Endodermal cell (in vitro differentiated cells): Measurements from ENCODE around the gene FAM3D. TPM values are rescaled to one million over a fixed set of nuclear protein-coding genes. Genes with fewer than 3 reads are reported as not detected.

Experiments used
- DNase-seq: peaks from one replicate; pipeline ENCODE4 v3.0.0-alpha.2; 2017
- H3K27ac ChIP-seq: 2 replicates; pipeline ENCODE4 v1.5.1; 2013; ENCODE audit warnings: mild to moderate bottlenecking, low read depth, low read length, moderate library complexity
- H3K27me3 ChIP-seq: 2 replicates; pipeline ENCODE4 v1.6.1; 2013; ENCODE audit warnings: mild to moderate bottlenecking, low read length, moderate library complexity; ENCODE audit not compliant: insufficient read depth, control insufficient read depth, poor library complexity, severe bottlenecking
- H3K36me3 ChIP-seq: 2 replicates; pipeline ENCODE4 v1.7.0; 2013; ENCODE audit warnings: mild to moderate bottlenecking, low read length, moderate library complexity; ENCODE audit not compliant: control insufficient read depth, insufficient read depth
- H3K4me1 ChIP-seq: one replicate; pipeline ENCODE4 v1.7.0; 2013; ENCODE audit warnings: low read length; ENCODE audit not compliant: control insufficient read depth, insufficient read depth
- H3K4me3 ChIP-seq: 2 replicates; pipeline ENCODE4 v1.5.1; 2013; ENCODE audit warnings: mild to moderate bottlenecking, low read length, moderate library complexity
- H3K9ac ChIP-seq: 2 replicates; pipeline ENCODE4 v1.6.1; 2013; ENCODE audit warnings: mild to moderate bottlenecking, low read length, moderate library complexity; ENCODE audit not compliant: poor library complexity, severe bottlenecking; ENCODE audit errors: extremely low read depth
- H3K9me3 ChIP-seq: 2 replicates; pipeline ENCODE4 v1.6.1; 2013; ENCODE audit warnings: mild to moderate bottlenecking, low read length, moderate library complexity; ENCODE audit not compliant: control insufficient read depth
- H3K27ac Mint-ChIP-seq: 2 replicates; pipeline ENCODE4 v1.8.0; 2020; ENCODE audit warnings: mixed read lengths
- H3K27me3 Mint-ChIP-seq: 2 replicates; pipeline ENCODE4 v1.8.0; 2021; ENCODE audit warnings: mild to moderate bottlenecking, mixed read lengths; ENCODE audit not compliant: insufficient read depth
- H3K36me3 Mint-ChIP-seq: 2 replicates; pipeline ENCODE4 v1.8.0; 2020; ENCODE audit warnings: low read depth, mixed read lengths
- H3K4me1 Mint-ChIP-seq: 2 replicates; pipeline ENCODE4 v1.8.0; 2020; ENCODE audit warnings: mixed read lengths
- H3K4me3 Mint-ChIP-seq: 2 replicates; pipeline ENCODE4 v1.8.0; 2020; ENCODE audit warnings: mild to moderate bottlenecking, moderate library complexity, mixed read lengths
- H3K9me3 Mint-ChIP-seq: 2 replicates; pipeline ENCODE4 v1.8.0; 2020; ENCODE audit warnings: mild to moderate bottlenecking, mixed read lengths
- WGBS, 2 experiments: methylation state at CpG; one replicate each; pipeline versions ENCODE4 v1.1.5 to v1.1.7; 2013; ENCODE audit warnings: missing lambda C conversion rate in 2 of 2, mixed read lengths in 1 of 2; ENCODE audit not compliant: insufficient coverage in 1 of 2, insufficient read length in 1 of 2; 5-methylcytosine and 5-hydroxymethylcytosine counted together
- total RNA-seq, 2 donors: library from RNA; stranded (reverse); fragmentation: NEBNext Ultra II Directional in 1 of 2; extraction: Animal tissue kit (Norgen Biotek cat#: 25700) in 1 of 2; gene quantifications; 2 replicates in 1 of 2; 3 replicates in 1 of 2; pipeline ENCODE4 v1.2.1, GENCODE V29; 2021
- TF ChIP-seq, protein P1 (sequence below): fragments of 200-600 bp; sonication (generic); conservative IDR thresholded peaks from 2 replicates; pipeline ENCODE4 v1.5.0; 2021; ENCODE audit warnings: antibody characterized with exemption, mild to moderate bottlenecking

Gene FAM3D
- total RNA-seq, 2 donors from 2014 or later, result not detected

DNA sequence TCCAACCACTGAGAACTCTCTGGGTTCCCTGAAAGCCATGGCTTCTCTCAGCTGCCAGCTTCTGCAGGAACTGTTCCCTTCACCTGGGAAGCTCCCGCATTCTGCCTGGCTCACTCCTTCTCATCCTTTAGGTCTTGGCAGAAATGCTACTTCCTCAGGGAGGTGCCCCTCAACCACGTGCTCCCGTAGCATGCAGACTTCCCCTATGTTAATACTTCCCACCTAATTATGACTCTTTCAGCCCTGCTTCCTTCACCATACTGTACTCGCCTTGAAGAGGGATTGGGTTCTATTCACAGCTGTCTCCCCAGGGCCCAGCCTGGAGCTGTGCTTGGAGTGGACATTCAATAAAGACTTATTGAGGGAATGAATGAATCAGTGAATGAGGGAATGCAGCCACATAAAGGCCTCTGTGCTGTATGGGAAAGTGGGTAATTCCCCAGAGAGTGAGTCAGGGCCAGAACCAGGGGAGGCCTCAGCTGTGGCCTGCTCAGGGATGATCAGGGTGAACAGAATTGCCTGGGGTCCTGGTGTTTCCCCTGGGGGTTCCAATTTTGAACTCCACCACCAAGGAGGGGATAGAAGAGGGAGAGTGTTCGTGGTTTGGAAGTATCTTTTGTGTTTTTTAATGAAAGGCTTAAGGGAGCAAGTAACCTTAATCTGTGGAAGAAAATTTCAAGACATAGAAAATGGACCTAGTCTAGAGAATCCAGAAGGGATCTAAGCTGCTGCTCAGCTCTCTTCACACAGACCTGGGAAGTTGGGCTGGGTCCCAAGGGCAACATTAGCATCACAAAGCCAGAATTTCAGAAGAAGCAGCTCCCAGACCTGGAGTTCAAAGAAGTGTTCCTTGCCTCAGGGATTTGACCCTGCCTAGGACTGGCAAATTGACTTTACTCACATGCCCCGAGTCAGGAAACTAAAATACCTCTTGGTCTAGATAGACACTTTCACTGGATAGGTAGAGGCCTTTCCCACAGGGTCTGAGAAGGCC, 74.8 kb downstream of the FAM3D start:
- H3K27ac ChIP-seq, result no peak overlapping the region
- H3K27me3 Mint-ChIP-seq, result peaks cover 26% of the 10 kb centered on the region
- no peaks in the 10 kb centered on the region for H3K9me3 Mint-ChIP-seq
- H3K9me3 ChIP-seq, result no peaks in the 10 kb centered on the region
- H3K4me3 ChIP-seq, result no peak overlapping the region
- no peaks in the 10 kb centered on the region for H3K36me3 Mint-ChIP-seq
- no peak overlapping the region for H3K4me3 Mint-ChIP-seq
- WGBS, 2 experiments, result 80 to 82% methylated on average over 5 to 6 of the region's 6 CpGs
- TF ChIP-seq, protein P1, sequence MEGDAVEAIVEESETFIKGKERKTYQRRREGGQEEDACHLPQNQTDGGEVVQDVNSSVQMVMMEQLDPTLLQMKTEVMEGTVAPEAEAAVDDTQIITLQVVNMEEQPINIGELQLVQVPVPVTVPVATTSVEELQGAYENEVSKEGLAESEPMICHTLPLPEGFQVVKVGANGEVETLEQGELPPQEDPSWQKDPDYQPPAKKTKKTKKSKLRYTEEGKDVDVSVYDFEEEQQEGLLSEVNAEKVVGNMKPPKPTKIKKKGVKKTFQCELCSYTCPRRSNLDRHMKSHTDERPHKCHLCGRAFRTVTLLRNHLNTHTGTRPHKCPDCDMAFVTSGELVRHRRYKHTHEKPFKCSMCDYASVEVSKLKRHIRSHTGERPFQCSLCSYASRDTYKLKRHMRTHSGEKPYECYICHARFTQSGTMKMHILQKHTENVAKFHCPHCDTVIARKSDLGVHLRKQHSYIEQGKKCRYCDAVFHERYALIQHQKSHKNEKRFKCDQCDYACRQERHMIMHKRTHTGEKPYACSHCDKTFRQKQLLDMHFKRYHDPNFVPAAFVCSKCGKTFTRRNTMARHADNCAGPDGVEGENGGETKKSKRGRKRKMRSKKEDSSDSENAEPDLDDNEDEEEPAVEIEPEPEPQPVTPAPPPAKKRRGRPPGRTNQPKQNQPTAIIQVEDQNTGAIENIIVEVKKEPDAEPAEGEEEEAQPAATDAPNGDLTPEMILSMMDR, result no peak
- no peaks in the 10 kb centered on the region for H3K4me1 ChIP-seq
- no peak overlapping the region for H3K27ac Mint-ChIP-seq
- no peak overlapping the region for H3K9ac ChIP-seq
- H3K27me3 ChIP-seq, result peaks cover 24% of the 10 kb centered on the region
- H3K4me1 Mint-ChIP-seq, result no peaks in the 10 kb centered on the region
- no peak for DNase-seq
- no peaks in the 10 kb centered on the region for H3K36me3 ChIP-seq

DNA sequence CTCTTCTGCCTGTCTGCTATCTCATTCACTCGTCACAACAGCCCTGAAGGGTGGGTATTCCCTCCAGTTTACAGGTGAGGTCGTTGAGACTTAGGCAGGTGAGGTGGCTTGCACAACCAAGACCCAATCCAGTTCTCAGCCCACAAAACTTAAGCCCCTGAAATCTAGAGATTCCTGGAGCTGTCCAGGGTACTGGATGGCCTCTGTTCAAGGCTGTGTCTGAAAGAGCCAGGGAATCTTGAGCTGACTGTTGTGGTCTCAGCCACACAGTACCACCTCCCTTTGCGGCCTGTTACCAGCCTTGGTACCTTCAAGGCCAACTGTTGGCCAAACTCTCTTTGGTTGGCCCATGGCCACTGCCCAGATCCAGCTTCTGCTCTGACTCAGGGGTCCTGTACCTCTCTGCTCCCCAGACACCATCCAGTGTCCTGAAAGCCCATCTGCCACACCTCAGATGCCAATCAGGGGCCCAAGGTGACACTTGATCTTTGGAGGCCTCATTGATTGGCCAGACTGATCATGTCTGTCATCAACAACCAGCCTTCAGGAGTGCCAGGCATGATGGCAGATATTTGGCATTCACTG, 78.5 kb downstream of the FAM3D start:
- Mint-ChIP-seq H3K27me3 (peaks cover 61% of the 10 kb centered on the region), H3K36me3 (no peaks in the 10 kb centered on the region), H3K9me3 (no peaks in the 10 kb centered on the region), H3K27ac (no peak overlapping the region), H3K4me3 (no peak overlapping the region), H3K4me1 (peaks cover 7% of the 10 kb centered on the region)
- H3K9me3 ChIP-seq, result no peaks in the 10 kb centered on the region
- H3K9ac ChIP-seq, result no peak overlapping the region
- H3K27me3 ChIP-seq, result peaks cover 56% of the 10 kb centered on the region
- WGBS, 2 experiments, result 20 to 45% methylated on average over 1 to 3 of the region's 3 CpGs
- TF ChIP-seq, protein P1, result no peak
- peak; percentile 92 for DNase-seq
- H3K27ac ChIP-seq, result no peak overlapping the region
- no peaks in the 10 kb centered on the region for H3K36me3 ChIP-seq
- no peaks in the 10 kb centered on the region for H3K4me1 ChIP-seq
- H3K4me3 ChIP-seq, result no peak overlapping the region

DNA sequence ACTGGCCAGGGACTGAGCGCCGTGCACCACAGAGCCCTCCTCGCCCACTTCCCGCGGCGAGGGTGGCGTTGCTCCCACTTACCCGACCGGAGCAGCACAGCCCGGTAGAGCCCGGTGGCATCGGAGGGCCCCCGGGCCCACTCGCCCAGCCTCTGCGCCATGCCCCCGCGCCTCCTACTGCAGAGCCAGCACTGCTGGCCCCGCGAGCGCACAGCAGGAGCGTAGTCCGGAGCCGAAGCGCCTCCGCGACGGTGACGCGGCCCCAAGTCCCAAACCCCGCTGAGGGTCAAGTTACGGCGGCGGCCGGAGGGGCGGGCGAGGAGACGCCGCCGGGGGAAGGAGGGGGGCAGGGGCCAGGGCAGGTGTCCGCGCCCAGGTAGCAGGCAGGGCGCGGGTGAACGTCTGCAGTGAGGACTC, 79.8 kb downstream of the FAM3D start:
- H3K4me1 ChIP-seq, result no peaks in the 10 kb centered on the region
- no peaks in the 10 kb centered on the region for H3K36me3 ChIP-seq
- H3K27me3 ChIP-seq, result peaks cover 62% of the 10 kb centered on the region
- no peaks in the 10 kb centered on the region for H3K36me3 Mint-ChIP-seq
- no peaks in the 10 kb centered on the region for H3K9me3 ChIP-seq
- H3K9ac ChIP-seq, result no peak overlapping the region
- peak overlapping the region; percentile 50 for H3K4me3 Mint-ChIP-seq
- peaks cover 70% of the 10 kb centered on the region for H3K27me3 Mint-ChIP-seq
- peaks cover 9% of the 10 kb centered on the region for H3K4me1 Mint-ChIP-seq
- WGBS, 2 experiments, result 4 to 7% methylated on average over 24 to 44 of the region's 44 CpGs
- TF ChIP-seq, protein P1, result no peak
- H3K27ac Mint-ChIP-seq, result no peak overlapping the region
- peak overlapping the region; percentile 45 for H3K4me3 ChIP-seq
- no peak overlapping the region for H3K27ac ChIP-seq
- peak; percentile 88 for DNase-seq
- no peaks in the 10 kb centered on the region for H3K9me3 Mint-ChIP-seq
